Skeletal muscle satellite cell (primary cell): ENCODE data around the gene AMPH. TPM values are rescaled to one million over a fixed set of nuclear protein-coding genes. Genes with fewer than 3 reads are reported as not detected.
A peak's percentile ranks its signal among the peaks of the same experiment; 100 is the strongest.

Experiments
- H3K27me3 ChIP-seq: 2 replicates; pipeline ENCODE4 v1.7.0; 2013; ENCODE audit warnings: low read length; ENCODE audit not compliant: control insufficient read depth, insufficient read depth
- H3K36me3 ChIP-seq: 2 replicates; pipeline ENCODE4 v1.7.0; 2013; ENCODE audit warnings: mild to moderate bottlenecking, control low read depth, low read length; ENCODE audit not compliant: insufficient read depth
- H3K4me1 ChIP-seq: 2 replicates; pipeline ENCODE4 v1.7.0; 2013; ENCODE audit warnings: low read length; ENCODE audit not compliant: control insufficient read depth, insufficient read depth
- H3K4me2 ChIP-seq: 2 replicates; pipeline ENCODE4 v1.7.0; 2013; ENCODE audit warnings: mild to moderate bottlenecking, low read length
- H3K4me3 ChIP-seq: 2 replicates; pipeline ENCODE4 v1.7.0; 2013; ENCODE audit warnings: low read length
- H3K9ac ChIP-seq: 2 replicates; pipeline ENCODE4 v1.7.0; 2013; ENCODE audit warnings: mild to moderate bottlenecking, low read depth, low read length, moderate library complexity
- H3K9me3 ChIP-seq: replicated peaks from 2 replicates; pipeline ENCODE4 v1.7.0; 2013; ENCODE audit warnings: mild to moderate bottlenecking, control low read depth, low read length
- total RNA-seq: library from RNA; depleted of rRNA; stranded (reverse); fragments of >200 nt; gene quantifications from 2 replicates; pipeline ENCODE4 v1.2.3, GENCODE V29; 2012; rRNA removed

The AMPH gene
- total RNA-seq: 1.3 and 1.5 TPM in 2 replicates

GRCh38 chr7:38630720-38631673, at the start of gene AMPH:
AMPH (minus strand) TSS chr7:38631373; CDS start chr7:38631351, 22 bp downstream.
- Histone ChIP-seq H3K27me3 (no peaks in the 10 kb centered on the region), H3K36me3 (no peaks in the 10 kb centered on the region), H3K9ac (peak within 1 kb of the TSS; percentile 9), H3K4me1 (peaks cover 4% of the 10 kb centered on the region), H3K4me3 (peak within 1 kb of the TSS; percentile 77), H3K4me2 (peak within 1 kb of the TSS; percentile 92), H3K9me3 (no peaks in the 10 kb centered on the region)

- no peak overlapping the region for H3K4me3 ChIP-seq
- H3K36me3 ChIP-seq: no peaks in the 10 kb centered on the region
- H3K4me1 ChIP-seq: peaks cover 8% of the 10 kb centered on the region
These were observed 48.2 kb upstream of the AMPH start for GRCh38 chr7:38679419-38679818.

GRCh38 chr7:38678698-38679054, 47.5 kb upstream of the AMPH start:
- Histone ChIP-seq H3K27me3 (no peaks in the 10 kb centered on the region), H3K4me2 (no peak overlapping the region), H3K4me3 (no peak overlapping the region), H3K9ac (no peak overlapping the region), H3K9me3 (no peaks in the 10 kb centered on the region), H3K4me1 (peaks cover 15% of the 10 kb centered on the region), H3K36me3 (no peaks in the 10 kb centered on the region)

More at GRCh38 chr7:38679419-38679818, 48.2 kb upstream of the AMPH start:
- no peak overlapping the region for H3K4me2 ChIP-seq
- no peak overlapping the region for H3K9ac ChIP-seq
- H3K27me3 ChIP-seq: no peaks in the 10 kb centered on the region
- H3K9me3 ChIP-seq: no peaks in the 10 kb centered on the region

GRCh38 chr7:38677981-38678697, 47.0 kb upstream of the AMPH start:
- Histone ChIP-seq H3K4me2 (no peak overlapping the region), H3K36me3 (no peaks in the 10 kb centered on the region), H3K9ac (no peak overlapping the region), H3K4me1 (peaks cover 19% of the 10 kb centered on the region), H3K9me3 (no peaks in the 10 kb centered on the region), H3K4me3 (no peak overlapping the region), H3K27me3 (no peaks in the 10 kb centered on the region)

- peaks cover 19% of the 10 kb centered on the region for H3K4me1 ChIP-seq
- H3K9me3 ChIP-seq: no peaks in the 10 kb centered on the region
- H3K27me3 ChIP-seq: no peaks in the 10 kb centered on the region
- no peak overlapping the region for H3K4me3 ChIP-seq
- H3K9ac ChIP-seq: no peak overlapping the region
- no peaks in the 10 kb centered on the region for H3K36me3 ChIP-seq
- H3K4me2 ChIP-seq: no peak overlapping the region
These were observed 44.4 kb upstream of the AMPH start for GRCh38 chr7:38675494-38676106.

- H3K4me1 ChIP-seq: peaks cover 14% of the 10 kb centered on the region
- no peak overlapping the region for H3K4me3 ChIP-seq
- H3K4me2 ChIP-seq: no peak overlapping the region
- H3K9ac ChIP-seq: no peak overlapping the region
- no peaks in the 10 kb centered on the region for H3K9me3 ChIP-seq
- H3K27me3 ChIP-seq: no peaks in the 10 kb centered on the region
- no peaks in the 10 kb centered on the region for H3K36me3 ChIP-seq
These were observed 43.3 kb upstream of the AMPH start for GRCh38 chr7:38674513-38674912.

GRCh38 chr7:38673795-38674194, 42.6 kb upstream of the AMPH start:
- H3K27me3 ChIP-seq: no peaks in the 10 kb centered on the region
- H3K4me3 ChIP-seq: no peak overlapping the region
- H3K36me3 ChIP-seq: no peaks in the 10 kb centered on the region
- peaks cover 14% of the 10 kb centered on the region for H3K4me1 ChIP-seq
- H3K4me2 ChIP-seq: peak overlapping the region; percentile 34
- H3K9me3 ChIP-seq: no peaks in the 10 kb centered on the region
- no peak overlapping the region for H3K9ac ChIP-seq

GRCh38 chr7:38671911-38672905, 41.0 kb upstream of the AMPH start:
- Histone ChIP-seq H3K9ac (no peak overlapping the region), H3K27me3 (no peaks in the 10 kb centered on the region), H3K36me3 (no peaks in the 10 kb centered on the region), H3K4me1 (peaks cover 14% of the 10 kb centered on the region), H3K4me2 (no peak overlapping the region), H3K4me3 (no peak overlapping the region), H3K9me3 (no peaks in the 10 kb centered on the region)

GRCh38 chr7:38669965-38670520, 38.9 kb upstream of the AMPH start:
- Histone ChIP-seq H3K4me3 (no peak overlapping the region), H3K9me3 (no peaks in the 10 kb centered on the region), H3K4me1 (peaks cover 14% of the 10 kb centered on the region), H3K9ac (no peak overlapping the region), H3K36me3 (no peaks in the 10 kb centered on the region), H3K4me2 (no peak overlapping the region), H3K27me3 (no peaks in the 10 kb centered on the region)

GRCh38 chr7:38664972-38665371, 33.8 kb upstream of the AMPH start:
- Histone ChIP-seq H3K36me3 (no peaks in the 10 kb centered on the region), H3K4me3 (no peak overlapping the region), H3K9ac (no peak overlapping the region), H3K27me3 (no peaks in the 10 kb centered on the region), H3K4me1 (no peaks in the 10 kb centered on the region), H3K9me3 (no peaks in the 10 kb centered on the region), H3K4me2 (no peak overlapping the region)
